HepG2 (cell line): Measurements from ENCODE around the gene LIN28B. TPM values are rescaled to one million over a fixed set of nuclear protein-coding genes. Genes with fewer than 3 reads are reported as not detected.

Experiments used
- AFF4 ChIP-seq: sonication (generic); formaldehyde crosslinking; IDR thresholded peaks from 2 replicates; pipeline ENCODE4 v1.4.0; 2020; ENCODE audit warnings: missing genetic modification reagents
- CAMTA2 ChIP-seq: sonication (generic); formaldehyde crosslinking; IDR thresholded peaks from 2 replicates; pipeline ENCODE4 v1.4.0; 2020; ENCODE audit warnings: mild to moderate bottlenecking, missing genetic modification reagents, borderline replicate concordance
- CSRNP2 ChIP-seq: sonication (generic); formaldehyde crosslinking; conservative IDR thresholded peaks from 2 replicates; pipeline ENCODE4 v1.8.0; 2022; ENCODE audit warnings: low read depth, missing genetic modification reagents
- JUND ChIP-seq: sonication (generic); formaldehyde crosslinking; IDR thresholded peaks from 2 replicates; pipeline ENCODE4 v1.8.0; 2022; ENCODE audit warnings: mild to moderate bottlenecking, missing genetic modification reagents
- KAT2B ChIP-seq: fragments of 150-350 bp; IDR thresholded peaks from 2 replicates; pipeline ENCODE4 v1.6.1; 2014; ENCODE audit warnings: low read depth, low read length, borderline replicate concordance
- LCORL ChIP-seq, 2 experiments: fragments of 450-650 bp in 1 of 2; sonication (generic) in 1 of 2; formaldehyde crosslinking in 1 of 2; IDR thresholded peaks; 2 replicates each; pipeline versions ENCODE4 v1.5.0 to v1.6.1; 2017 to 2020; ENCODE audit warnings: antibody characterized with exemption in 1 of 2, missing genetic modification reagents in 1 of 2
- RFXANK ChIP-seq: IDR thresholded peaks from 2 replicates; pipeline ENCODE4 v1.6.1; 2016
- RNF219 ChIP-seq: sonication (generic); formaldehyde crosslinking; IDR thresholded peaks from 2 replicates; pipeline ENCODE4 v1.5.0; 2020; ENCODE audit warnings: mild to moderate bottlenecking, missing genetic modification reagents
- SMAD9 ChIP-seq: sonication (generic); formaldehyde crosslinking; IDR thresholded peaks from 2 replicates; pipeline ENCODE4 v1.5.1; 2020; ENCODE audit warnings: mild to moderate bottlenecking, missing genetic modification reagents
- TRIM24 ChIP-seq: sonication (generic); formaldehyde crosslinking; IDR thresholded peaks from 2 replicates; pipeline ENCODE4 v1.8.0; 2022; ENCODE audit warnings: mild to moderate bottlenecking, missing genetic modification reagents
- ZBTB21 ChIP-seq: sonication (generic); formaldehyde crosslinking; IDR thresholded peaks from 2 replicates; pipeline ENCODE4 v1.4.0; 2020; ENCODE audit warnings: missing genetic modification reagents
- ZNF275 ChIP-seq: sonication (generic); formaldehyde crosslinking; IDR thresholded peaks from 2 replicates; pipeline ENCODE4 v1.8.0; 2022; ENCODE audit warnings: missing genetic modification reagents, mild to moderate bottlenecking, inconsistent platforms, borderline replicate concordance
- ZNF512 ChIP-seq: sonication (generic); formaldehyde crosslinking; IDR thresholded peaks from 2 replicates; pipeline ENCODE4 v1.4.0; 2020; ENCODE audit warnings: mild to moderate bottlenecking, missing genetic modification reagents
- ZNF580 ChIP-seq: IDR thresholded peaks from 2 replicates; pipeline ENCODE4 v1.6.1; 2016; ENCODE audit warnings: low read depth, borderline replicate concordance
- ZNF615 ChIP-seq: sonication (generic); formaldehyde crosslinking; IDR thresholded peaks from 2 replicates; pipeline ENCODE4 v1.5.0; 2020; ENCODE audit warnings: mild to moderate bottlenecking, missing genetic modification reagents, borderline replicate concordance
- ZSCAN29 ChIP-seq: sonication (generic); formaldehyde crosslinking; conservative IDR thresholded peaks from 2 replicates; pipeline ENCODE4 v1.4.0; 2020; ENCODE audit warnings: mild to moderate bottlenecking, missing genetic modification reagents
- polyA plus RNA-seq, 8 experiments: library from polyadenylated mRNA; depleted of rRNA in 3 of 8; stranded (reverse) in 7 of 8; unstranded in 1 of 8; fragments of >200 nt; fragmentation: Illumina TruSeq in 4 of 8; extraction: Trizol in 4 of 8; gene quantifications; 2 replicates each; pipeline versions ENCODE4 v1.2.1 to v1.2.3, GENCODE V29; 2011 to 2016; ENCODE audit warnings: low read depth in 4 of 8, missing spikeins in 1 of 8, mixed read lengths in 1 of 8; ENCODE audit not compliant: insufficient read depth in 1 of 8
- total RNA-seq, 5 experiments: library from RNA; depleted of rRNA; stranded (reverse); fragments of >200 nt; fragmentation: Illumina TruSeq; extraction: Trizol; gene quantifications; 2 replicates each; pipeline ENCODE4 v1.2.3, GENCODE V29; 2016; ENCODE audit warnings: low read depth in 1 of 5

LIN28B gene
- total and polyA plus RNA-seq, 2 of the 13 experiments (the other 11 are each of a cell fraction or from before 2014, with no cell fraction given): 14.5 to 56.8 TPM

- peak; percentile 87; the same call in 1 of the 2 replicates for TF ChIP-seq ZNF275 (CRISPR knock-in tag)
- TF ChIP-seq LCORL (IDR thresholded peaks at IDR 0.05): no peak
- TF ChIP-seq LCORL (CRISPR knock-in tag; IDR thresholded peaks at IDR 0.05): peak; percentile 50; the same call in 1 of the 2 replicates
- TF ChIP-seq CAMTA2 (CRISPR knock-in tag): no peak
- TF ChIP-seq KAT2B: no peak
- TF ChIP-seq CSRNP2 (CRISPR knock-in tag): no peak
- no peak for TF ChIP-seq AFF4 (CRISPR knock-in tag)
- TF ChIP-seq JUND (CRISPR knock-in tag): 0 out of 2 replicates have a peak, but pooled peaks have one; percentile 27
- peak; percentile 72; the same call in 1 of the 2 replicates for TF ChIP-seq ZNF512 (CRISPR knock-in tag)
- no peak for TF ChIP-seq TRIM24 (CRISPR knock-in tag)
- peak; percentile 67; the same call in 1 of the 2 replicates for TF ChIP-seq ZNF615 (CRISPR knock-in tag)
- no peak for TF ChIP-seq RFXANK
- TF ChIP-seq ZSCAN29 (CRISPR knock-in tag): 0 out of 2 replicates have a peak, but pooled peaks have one; percentile 30
- 0 out of 2 replicates have a peak, but pooled peaks have one; percentile 32 for TF ChIP-seq ZNF580
- no peak; the same call in 1 of the 2 replicates for TF ChIP-seq SMAD9 (CRISPR knock-in tag)
- TF ChIP-seq ZBTB21 (CRISPR knock-in tag): no peak
- TF ChIP-seq RNF219 (CRISPR knock-in tag): no peak; the same call in 1 of the 2 replicates
These were observed 15.8 kb upstream of the LIN28B start (continued) for GRCh38 chr6:104940893-104941728.
